Measurements from ENCODE around the gene REC8. TPM values are rescaled to one million over a fixed set of nuclear protein-coding genes. Genes with fewer than 3 reads are reported as not detected.

The REC8 gene
- total and polyA plus RNA-seq, 4 donors = 2.3 to 4.7 (median 3.8) TPM

- Histone ChIP-seq H3K27ac (ENCODE audit: low read depth in 1 of 2, low read length in 2 of 2) (no peak overlapping the region), H3K27me3 (ENCODE audit: control insufficient read depth in 4 of 4, insufficient read depth in 4 of 4, low read length in 3 of 4) (no peaks in the 10 kb centered on the region), H3K4me1 (ENCODE audit: control insufficient read depth in 4 of 4, insufficient read depth in 4 of 4, low read length in 3 of 4) (peaks cover 2 to 22% (median 17%) of the 10 kb centered on the region in 4 donors), H3K9me3 (ENCODE audit: control insufficient read depth in 4 of 4, low read length in 3 of 4) (no peaks in the 10 kb centered on the region), H3K9ac (ENCODE audit: low read depth in 1 of 2, low read length in 2 of 2) (no peak overlapping the region), H3K4me3 (ENCODE audit: low read depth in 1 of 3, low read length in 3 of 3) (no peak overlapping the region), H3K36me3 (ENCODE audit: control insufficient read depth in 4 of 4, insufficient read depth in 3 of 4, low read depth in 1 of 4, low read length in 3 of 4) (peaks cover 20 to 55% (median 39%) of the 10 kb centered on the region in 4 donors)
- WGBS = 93% methylated on average over 5 of the region's 5 CpGs
- TF ChIP-seq, protein P1, sequence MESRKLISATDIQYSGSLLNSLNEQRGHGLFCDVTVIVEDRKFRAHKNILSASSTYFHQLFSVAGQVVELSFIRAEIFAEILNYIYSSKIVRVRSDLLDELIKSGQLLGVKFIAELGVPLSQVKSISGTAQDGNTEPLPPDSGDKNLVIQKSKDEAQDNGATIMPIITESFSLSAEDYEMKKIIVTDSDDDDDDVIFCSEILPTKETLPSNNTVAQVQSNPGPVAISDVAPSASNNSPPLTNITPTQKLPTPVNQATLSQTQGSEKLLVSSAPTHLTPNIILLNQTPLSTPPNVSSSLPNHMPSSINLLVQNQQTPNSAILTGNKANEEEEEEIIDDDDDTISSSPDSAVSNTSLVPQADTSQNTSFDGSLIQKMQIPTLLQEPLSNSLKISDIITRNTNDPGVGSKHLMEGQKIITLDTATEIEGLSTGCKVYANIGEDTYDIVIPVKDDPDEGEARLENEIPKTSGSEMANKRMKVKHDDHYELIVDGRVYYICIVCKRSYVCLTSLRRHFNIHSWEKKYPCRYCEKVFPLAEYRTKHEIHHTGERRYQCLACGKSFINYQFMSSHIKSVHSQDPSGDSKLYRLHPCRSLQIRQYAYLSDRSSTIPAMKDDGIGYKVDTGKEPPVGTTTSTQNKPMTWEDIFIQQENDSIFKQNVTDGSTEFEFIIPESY (IDR thresholded peaks at IDR 0.05) = no peak
- TF ChIP-seq NR2F2 (IDR thresholded peaks at IDR 0.05) (no peak), MAX (IDR thresholded peaks at IDR 0.05) (no peak), CTCF (IDR thresholded peaks at IDR 0.05; ENCODE audit: low read depth, low read length, missing input control) (no peak), TAF1 (conservative IDR thresholded peaks at IDR 0.05) (no peak), JUND (IDR thresholded peaks at IDR 0.05) (no peak), FOXA2 (IDR thresholded peaks at IDR 0.05) (no peak), HNF4G (IDR thresholded peaks at IDR 0.05) (no peak), RAD21 (IDR thresholded peaks at IDR 0.05) (no peak), SP1 (IDR thresholded peaks at IDR 0.05) (no peak), HNF4A (conservative IDR thresholded peaks at IDR 0.05) (no peak), FOXA1 (IDR thresholded peaks at IDR 0.05) (no peak), YY1 (IDR thresholded peaks at IDR 0.05) (no peak), RXRA (IDR thresholded peaks at IDR 0.05) (no peak), EGR1 (IDR thresholded peaks at IDR 0.05; ENCODE audit: low read depth in 2 of 2) (no peak), GABPA (IDR thresholded peaks at IDR 0.05 in 1 of 2, conservative IDR thresholded peaks at IDR 0.05 in 1 of 2) (no peak)
- TF ChIP-seq, protein P2, sequence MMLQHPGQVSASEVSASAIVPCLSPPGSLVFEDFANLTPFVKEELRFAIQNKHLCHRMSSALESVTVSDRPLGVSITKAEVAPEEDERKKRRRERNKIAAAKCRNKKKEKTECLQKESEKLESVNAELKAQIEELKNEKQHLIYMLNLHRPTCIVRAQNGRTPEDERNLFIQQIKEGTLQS (IDR thresholded peaks at IDR 0.05) = no peak
- TF ChIP-seq, protein P3, sequence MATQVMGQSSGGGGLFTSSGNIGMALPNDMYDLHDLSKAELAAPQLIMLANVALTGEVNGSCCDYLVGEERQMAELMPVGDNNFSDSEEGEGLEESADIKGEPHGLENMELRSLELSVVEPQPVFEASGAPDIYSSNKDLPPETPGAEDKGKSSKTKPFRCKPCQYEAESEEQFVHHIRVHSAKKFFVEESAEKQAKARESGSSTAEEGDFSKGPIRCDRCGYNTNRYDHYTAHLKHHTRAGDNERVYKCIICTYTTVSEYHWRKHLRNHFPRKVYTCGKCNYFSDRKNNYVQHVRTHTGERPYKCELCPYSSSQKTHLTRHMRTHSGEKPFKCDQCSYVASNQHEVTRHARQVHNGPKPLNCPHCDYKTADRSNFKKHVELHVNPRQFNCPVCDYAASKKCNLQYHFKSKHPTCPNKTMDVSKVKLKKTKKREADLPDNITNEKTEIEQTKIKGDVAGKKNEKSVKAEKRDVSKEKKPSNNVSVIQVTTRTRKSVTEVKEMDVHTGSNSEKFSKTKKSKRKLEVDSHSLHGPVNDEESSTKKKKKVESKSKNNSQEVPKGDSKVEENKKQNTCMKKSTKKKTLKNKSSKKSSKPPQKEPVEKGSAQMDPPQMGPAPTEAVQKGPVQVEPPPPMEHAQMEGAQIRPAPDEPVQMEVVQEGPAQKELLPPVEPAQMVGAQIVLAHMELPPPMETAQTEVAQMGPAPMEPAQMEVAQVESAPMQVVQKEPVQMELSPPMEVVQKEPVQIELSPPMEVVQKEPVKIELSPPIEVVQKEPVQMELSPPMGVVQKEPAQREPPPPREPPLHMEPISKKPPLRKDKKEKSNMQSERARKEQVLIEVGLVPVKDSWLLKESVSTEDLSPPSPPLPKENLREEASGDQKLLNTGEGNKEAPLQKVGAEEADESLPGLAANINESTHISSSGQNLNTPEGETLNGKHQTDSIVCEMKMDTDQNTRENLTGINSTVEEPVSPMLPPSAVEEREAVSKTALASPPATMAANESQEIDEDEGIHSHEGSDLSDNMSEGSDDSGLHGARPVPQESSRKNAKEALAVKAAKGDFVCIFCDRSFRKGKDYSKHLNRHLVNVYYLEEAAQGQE (IDR thresholded peaks at IDR 0.05) = no peak
- DNase-seq (ENCODE audit: low spot score) = no peak
These were observed 6.1 kb upstream of the REC8 start for GRCh38 chr14:24165785-24166184.
